GM19468 (cell line): ENCODE results near the gene TIMM17A.
A peak's percentile ranks its signal among the peaks of the same experiment; 100 is the strongest.

Experiments
- ATAC-seq: cut with Tn5 transposase; IDR thresholded peaks from one replicate; pipeline ENCODE4 v1.9.1; 2021; ENCODE audit warnings: mild to moderate bottlenecking, moderate library complexity, moderate number of reproducible peaks; ENCODE audit not compliant: unreplicated experiment; ENCODE audit errors: extremely low read depth

Gene TIMM17A

GRCh38 chr1:201955009-201955728, at the start of gene TIMM17A:
Gene TIMM17A, plus strand, starts transcription at chr1:201955503. Its CDS starts 24 bp downstream, at chr1:201955527.
- ATAC-seq = peak; percentile 82

GRCh38 chr1:201906336-201906735, 49.0 kb upstream of the TIMM17A start:
- ATAC-seq = no peak

GRCh38 chr1:201907621-201908020, 47.7 kb upstream of the TIMM17A start:
- ATAC-seq = no peak

GRCh38 chr1:201911826-201912571, 43.3 kb upstream of the TIMM17A start:
- ATAC-seq = no peak

GRCh38 chr1:201912832-201913231, 42.5 kb upstream of the TIMM17A start:
- ATAC-seq = no peak

- ATAC-seq = no peak
Measured at GRCh38 chr1:201914456-201915235, 40.7 kb upstream of the TIMM17A start.

- no peak for ATAC-seq
Measured at GRCh38 chr1:201916649-201917249, 38.6 kb upstream of the TIMM17A start.

- ATAC-seq = no peak
Measured at GRCh38 chr1:201917362-201918033, 37.8 kb upstream of the TIMM17A start.

GRCh38 chr1:201918343-201918742, 37.0 kb upstream of the TIMM17A start:
- ATAC-seq = no peak

- no peak for ATAC-seq
Measured at GRCh38 chr1:201921952-201922558, 33.2 kb upstream of the TIMM17A start.

- no peak for ATAC-seq
Measured at GRCh38 chr1:201925301-201925567, 30.1 kb upstream of the TIMM17A start.

- ATAC-seq = no peak
Measured at GRCh38 chr1:201925981-201926645, 29.2 kb upstream of the TIMM17A start.

GRCh38 chr1:201928266-201928665, 27.0 kb upstream of the TIMM17A start:
- ATAC-seq = no peak

- no peak for ATAC-seq
Measured at GRCh38 chr1:201930137-201930536, 25.2 kb upstream of the TIMM17A start.

- no peak for ATAC-seq
Measured at GRCh38 chr1:201930803-201931202, 24.5 kb upstream of the TIMM17A start.

GRCh38 chr1:201933840-201934430, 21.4 kb upstream of the TIMM17A start:
- ATAC-seq = no peak

GRCh38 chr1:201937624-201938213, 17.6 kb upstream of the TIMM17A start:
- no peak for ATAC-seq

- no peak for ATAC-seq
Measured at GRCh38 chr1:201938440-201939035, 16.8 kb upstream of the TIMM17A start.
